ENCODE results near the gene KLF11. TPM values are rescaled to one million over a fixed set of nuclear protein-coding genes. Genes with fewer than 3 reads are reported as not detected.
A peak's percentile ranks its signal among the peaks of the same experiment; 100 is the strongest.

Gene KLF11
- total and polyA plus RNA-seq, 2 of the 8 experiments (the other 6 are each of a cell fraction or from before 2014, with no cell fraction given): 6.4 to 10.1 TPM

GRCh38 chr2:10019174-10019573 lies 24.2 kb upstream of the KLF11 start:
- Histone ChIP-seq H3K23ac (ENCODE audit: insufficient read length) (no peak overlapping the region), H3K27me3 (replicated peaks in 1 of 4; ENCODE audit: control insufficient read depth in 3 of 4, extremely low read depth in 1 of 4, insufficient read depth in 3 of 4, low read length in 3 of 4) (no peaks in the 10 kb centered on the region), H2AFZ (ENCODE audit: low read length) (no peak overlapping the region), H3K36me3 (ENCODE audit: control insufficient read depth in 2 of 4, insufficient read depth in 4 of 4, low read length in 3 of 4) (no peaks in the 10 kb centered on the region), H3K18ac (ENCODE audit: extremely low read depth, low read length) (no peak overlapping the region), H3K4me1 (replicated peaks in 1 of 4; ENCODE audit: control insufficient read depth in 3 of 4, insufficient read depth in 4 of 4, low read length in 3 of 4) (no peaks in the 10 kb centered on the region), H4K20me1 (replicated peaks in 1 of 2; ENCODE audit: control insufficient read depth in 1 of 2, insufficient read depth in 2 of 2, low read length in 2 of 2) (no peaks in the 10 kb centered on the region), H3K4me3 (ENCODE audit: extremely low read depth in 1 of 4, insufficient read depth in 2 of 4, low read depth in 3 of 4, low read length in 4 of 4) (no peak overlapping the region), H2AK5ac (ENCODE audit: low read depth, low read length) (no peak overlapping the region), H2BK120ac (replicated peaks; ENCODE audit: low read depth, low read length) (no peak overlapping the region), H3K9me3 (ENCODE audit: insufficient read depth in 2 of 2, low read depth in 1 of 2, low read length in 1 of 2) (no peaks in the 10 kb centered on the region; a peak in 1 of 4 replicates), H3K23me2 (ENCODE audit: low read depth, low read length) (0 out of 2 replicates have a peak, but pooled peaks cover 3% of the 10 kb centered on the region), H3K56ac (replicated peaks; ENCODE audit: insufficient read length, low read depth, low read length) (no peak overlapping the region), H4K91ac (replicated peaks; ENCODE audit: insufficient read length, low read length) (peak overlapping the region; percentile 25), H3K9ac (replicated peaks in 1 of 4; ENCODE audit: extremely low read depth in 1 of 4, low read depth in 3 of 4, low read length in 3 of 4) (no peak overlapping the region), H2BK15ac (ENCODE audit: low read length) (no peak overlapping the region), H3K4ac (replicated peaks; ENCODE audit: insufficient read length, low read depth, low read length) (no peak overlapping the region), H2BK20ac (ENCODE audit: low read length) (no peak overlapping the region), H3K79me1 (ENCODE audit: low read depth, low read length) (no peaks in the 10 kb centered on the region), H3K4me2 (ENCODE audit: insufficient read depth in 1 of 2, low read depth in 2 of 2, low read length in 2 of 2) (no peak overlapping the region), H2BK12ac (ENCODE audit: low read depth, low read length) (no peak overlapping the region), H3K14ac (ENCODE audit: insufficient read length) (no peak overlapping the region), H4K5ac (ENCODE audit: insufficient read length, low read depth, low read length) (no peak overlapping the region), H2BK5ac (ENCODE audit: low read depth, low read length) (no peak overlapping the region), H3K79me2 (ENCODE audit: control insufficient read depth in 1 of 2, insufficient read depth in 2 of 2, low read length in 2 of 2) (no peaks in the 10 kb centered on the region), H3K27ac (ENCODE audit: low read depth, low read length) (no peak overlapping the region), H4K8ac (ENCODE audit: extremely low read depth, insufficient read depth, low read length) (no peak overlapping the region)
- no peak for DNase-seq (ENCODE audit: low read depth in 1 of 2, low spot score in 2 of 2)
- no peak for FAIRE-seq
- POLR2A ChIA-PET (ENCODE audit: partially characterized antibody): interaction anchor here (0.9 to 1.2 kb wide), 4 partner anchors 18 to 225 kb away, joined by 3 to 7 read pairs (median 3); no protein-coding TSS in a partner anchor
- CTCF ChIA-PET (ENCODE audit: partially characterized antibody): interaction anchor here (0.9 to 3.5 kb wide), 9 partner anchors 11 to 416 kb away, joined by 3 to 33 read pairs (median 7); no protein-coding TSS in a partner anchor
- 77% methylated on average over 8 of the region's 8 CpGs; no CpG with 5 or more reads in 1 of the 2 experiments for WGBS, 2 experiments (ENCODE audit: extremely low coverage in 1 of 2, insufficient coverage in 1 of 2, insufficient read length in 1 of 2, insufficient replicate concordance in 2 of 2, low coverage in 1 of 2, low lambda C conversion rate in 2 of 2, missing lambda C conversion rate in 1 of 2)
- TF ChIP-seq TBP (IDR thresholded peaks at IDR 0.05; ENCODE audit: low read depth, low read length) (no peak), BACH1 (IDR thresholded peaks at IDR 0.05; ENCODE audit: low read length) (no peak), USF2 (IDR thresholded peaks at IDR 0.05; ENCODE audit: low read length) (no peak), GTF2F1 (IDR thresholded peaks at IDR 0.05; ENCODE audit: borderline replicate concordance, low read depth, low read length) (no peak), TCF12 (IDR thresholded peaks at IDR 0.05; ENCODE audit: low read depth, low read length) (no peak), ASH2L (IDR thresholded peaks at IDR 0.05; ENCODE audit: low read length) (no peak), CEBPB (IDR thresholded peaks at IDR 0.05; ENCODE audit: low read depth, low read length) (no peak), POLR2AphosphoS5 (IDR thresholded peaks at IDR 0.05; ENCODE audit: low read depth, low read length) (no peak), BCL11A (IDR thresholded peaks at IDR 0.05; ENCODE audit: low read depth in 2 of 2, low read length in 2 of 2) (no peak), YY1 (IDR thresholded peaks at IDR 0.05; ENCODE audit: low read depth, low read length) (no peak), ZNF274 (IDR thresholded peaks at IDR 0.05; ENCODE audit: borderline replicate concordance, extremely low read depth, low read length) (no peak), MAFK (IDR thresholded peaks at IDR 0.05; ENCODE audit: low read depth, low read length) (no peak), POLR2A (IDR thresholded peaks at IDR 0.05; ENCODE audit: control extremely low read depth in 1 of 2, low read depth in 2 of 2, low read length in 2 of 2) (no peak), CHD2 (IDR thresholded peaks at IDR 0.05; ENCODE audit: low read length) (no peak), ATF3 (IDR thresholded peaks at IDR 0.05; ENCODE audit: insufficient read depth, low read depth, low read length) (no peak)
